ENCODE measurements around the gene UBE2J1.

The UBE2J1 gene

GRCh38 chr6:89286516-89286915 lies 66.0 kb downstream of the UBE2J1 start:
- no peak for DNase-seq

DNA sequence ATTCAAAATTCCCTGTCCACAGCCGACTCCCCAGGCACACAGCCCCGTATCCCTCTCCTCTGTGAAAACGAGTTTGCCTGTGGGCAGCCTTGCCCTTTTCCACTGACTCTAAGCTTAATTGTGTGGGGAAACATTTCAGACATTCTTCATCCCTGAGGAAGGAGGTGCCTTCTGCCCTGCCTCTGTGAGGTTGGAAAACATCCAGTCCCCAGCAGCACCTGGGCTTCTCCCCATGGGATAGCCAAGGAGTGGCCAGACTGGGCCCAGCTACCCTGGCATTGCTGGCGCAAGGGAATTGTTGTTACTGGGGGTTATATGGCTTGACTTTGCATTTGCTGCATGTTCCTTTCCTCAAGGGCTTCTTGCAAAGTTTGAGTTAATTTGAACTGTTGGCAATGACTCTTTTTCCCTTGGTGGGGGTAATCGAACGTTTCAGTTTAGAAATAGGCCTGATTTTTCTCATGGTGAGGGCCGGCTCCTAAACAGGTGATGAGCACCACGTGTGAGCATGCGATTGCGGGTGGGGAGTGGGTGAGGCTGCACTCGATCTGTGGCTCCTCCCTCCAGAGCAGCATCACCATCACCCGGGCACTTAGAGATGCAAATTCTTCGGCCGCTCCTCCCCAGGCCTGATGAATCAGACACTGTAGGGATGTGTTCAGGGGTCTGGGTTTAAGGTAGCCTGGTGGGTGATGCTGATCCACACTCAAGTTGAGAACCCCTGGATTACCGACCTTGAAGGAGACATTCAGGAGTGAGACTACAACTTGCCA lies 67.4 kb downstream of the UBE2J1 start:
- DNase-seq, result no peak

DNA sequence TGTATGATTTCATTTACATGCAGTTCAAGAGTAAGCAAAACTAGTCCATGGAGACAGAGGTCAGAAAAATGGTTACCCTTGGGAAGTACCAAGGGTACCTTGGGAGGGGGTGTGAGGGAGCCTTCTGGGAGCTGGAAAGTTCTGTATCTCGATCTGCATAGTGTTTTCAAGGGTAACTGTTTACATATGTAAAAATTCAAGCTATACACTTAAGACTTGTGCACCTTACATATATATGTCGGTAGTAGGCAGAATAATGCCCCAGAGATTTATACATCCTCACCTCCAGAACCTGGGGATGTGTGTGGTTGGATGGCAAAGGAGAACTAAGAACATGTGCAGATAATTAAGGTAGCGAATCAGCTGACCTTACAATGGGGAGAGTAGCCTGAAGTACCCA lies 68.4 kb downstream of the UBE2J1 start:
- DNase-seq, result no peak

DNA sequence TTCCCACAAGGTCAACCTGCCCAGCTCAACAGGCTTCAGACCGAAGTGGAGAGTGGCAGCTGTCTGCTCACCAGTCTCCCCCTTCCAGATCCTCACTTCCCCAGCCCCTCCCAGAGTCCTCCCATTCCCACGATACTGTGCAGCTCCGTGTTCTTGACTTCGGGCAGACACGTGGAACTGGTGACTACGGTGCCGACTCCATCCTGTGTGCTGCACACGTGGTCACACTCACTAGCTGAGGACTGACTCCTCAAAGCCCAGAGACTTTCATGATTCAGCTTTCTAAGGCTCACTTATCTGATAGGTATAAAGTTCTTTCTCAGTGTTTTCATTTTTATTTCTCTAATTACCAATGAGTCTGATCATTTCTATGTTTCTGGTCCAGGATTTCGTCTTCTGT lies 69.8 kb downstream of the UBE2J1 start:
- no peak for DNase-seq

DNA sequence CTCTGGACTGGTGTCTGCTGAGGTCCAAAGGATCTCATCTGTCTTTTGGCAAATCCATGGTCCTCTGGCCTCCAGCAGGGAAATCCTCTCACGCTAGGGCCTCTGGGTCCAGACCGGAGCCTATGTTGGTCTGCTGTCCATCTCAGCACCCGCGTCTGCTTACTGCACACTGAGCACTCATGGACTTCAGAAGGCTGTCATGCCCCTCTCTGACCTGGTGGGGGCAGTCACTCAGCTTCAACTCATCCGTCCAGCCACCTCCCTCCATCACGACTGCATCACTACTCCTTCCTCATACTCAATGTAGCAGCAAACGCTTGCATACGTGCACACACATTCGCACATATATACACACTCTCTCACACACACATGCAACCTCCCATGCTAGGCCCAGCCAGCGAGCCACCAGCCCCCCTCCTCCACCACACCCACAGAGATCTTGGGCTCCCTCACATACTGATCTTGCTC lies 70.7 kb downstream of the UBE2J1 start:
- DNase-seq, result peak; percentile 63 to 68

DNA sequence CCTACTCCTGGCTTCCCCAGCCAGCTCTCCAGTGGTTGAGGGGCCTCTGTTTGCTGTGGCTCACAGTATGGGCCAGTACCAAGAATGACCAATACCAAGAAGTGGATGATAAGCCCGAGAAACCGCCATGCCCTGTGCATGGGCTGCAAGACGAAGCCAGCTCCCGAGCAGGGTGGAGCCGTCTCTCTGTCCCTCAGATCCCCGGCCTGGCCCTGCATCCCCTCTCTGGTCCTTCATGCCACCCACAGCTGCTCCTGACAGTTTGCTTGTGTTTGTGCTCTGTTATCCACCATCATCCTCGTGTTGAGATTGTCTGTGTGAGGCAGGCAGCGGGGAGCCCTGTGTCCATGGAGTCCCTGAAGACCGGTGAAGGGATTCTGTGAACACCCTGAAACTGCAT lies 73.6 kb downstream of the UBE2J1 start:
- DNase-seq, result no peak

Measured in activated T-cell treated with anti-CD3 and anti-CD28 coated beads, Interleukin-2, amount 50 U/mL, for 48 hours (primary cell).